ENCODE measurements around the gene PTPRB.
A peak's percentile ranks its signal among the peaks of the same experiment; 100 is the strongest.

DNA sequence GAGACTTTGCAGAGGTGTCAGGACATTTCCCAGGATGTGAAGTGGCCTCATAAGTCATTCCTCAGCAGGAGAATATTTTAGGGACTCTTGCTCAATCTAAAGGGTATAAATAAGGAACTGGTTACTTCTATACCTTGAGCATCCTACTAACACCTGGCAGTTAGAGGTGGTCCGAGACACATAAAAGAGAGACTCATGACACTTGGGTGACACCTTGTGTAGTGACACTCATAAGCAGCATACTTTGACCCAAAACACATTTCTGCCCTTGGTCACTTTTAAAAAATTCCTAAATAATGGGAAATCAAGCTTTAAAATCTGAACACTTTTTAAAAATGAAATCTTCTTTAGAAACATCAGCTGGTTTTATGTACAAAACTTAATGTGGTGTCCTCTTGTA, 152.8 kb downstream of the PTPRB start:
- TF ChIP-seq CTCF (IDR thresholded peaks at IDR 0.05; ENCODE audit: low read length) = peak; percentile 67
- TF ChIP-seq EZH2 (IDR thresholded peaks at IDR 0.05; ENCODE audit: borderline replicate concordance, low read length) = no peak

All from OCI-LY1 (cell line).